Bronchial epithelial cell (primary cell): Measurements from ENCODE around the gene CEP78. TPM values are rescaled to one million over a fixed set of nuclear protein-coding genes. Genes with fewer than 3 reads are reported as not detected.

Experiments
- DNase-seq: peaks from one replicate; pipeline ENCODE4 v3.0.0-alpha.2; 2010; ENCODE audit warnings: low read depth
- FAIRE-seq: peaks from 2 replicates; lab custom pipeline; 2011; peaks lifted over from hg19 to GRCh38; lab: Jason Lieb, UNC
- H3K27me3 ChIP-seq: 2 replicates; pipeline ENCODE4 v1.5.1; 2011; ENCODE audit warnings: low read length; ENCODE audit not compliant: control insufficient read depth, insufficient read depth
- H3K36me3 ChIP-seq: 2 replicates; pipeline ENCODE4 v1.5.1; 2011; ENCODE audit warnings: low read length; ENCODE audit not compliant: control insufficient read depth, insufficient read depth
- H3K4me3 ChIP-seq: 2 replicates; pipeline ENCODE4 v1.5.1; 2011; ENCODE audit warnings: mild to moderate bottlenecking, low read depth, low read length, control low read depth
- total RNA-seq: library from RNA; depleted of rRNA; stranded (reverse); fragments of >200 nt; gene quantifications from 2 replicates; pipeline ENCODE4 v1.2.1, GENCODE V29; 2014
- TF ChIP-seq, protein P1 (sequence below): IDR thresholded peaks from 2 replicates; pipeline ENCODE4 v1.5.1; 2011; ENCODE audit warnings: mild to moderate bottlenecking, moderate library complexity, low read length, control low read depth, inconsistent platforms; ENCODE audit not compliant: insufficient read depth, severe bottlenecking

Gene CEP78
- total RNA-seq, 1 donor from 2014 or later = 7.4 TPM

GRCh38 chr9:78300209-78300608 lies 64.3 kb downstream of the CEP78 start:
- Histone ChIP-seq H3K27me3 (no peaks in the 10 kb centered on the region), H3K4me3 (no peak overlapping the region), H3K36me3 (peaks cover 24% of the 10 kb centered on the region)
- DNase-seq (no peak), FAIRE-seq (no peak)
- TF ChIP-seq, protein P1, sequence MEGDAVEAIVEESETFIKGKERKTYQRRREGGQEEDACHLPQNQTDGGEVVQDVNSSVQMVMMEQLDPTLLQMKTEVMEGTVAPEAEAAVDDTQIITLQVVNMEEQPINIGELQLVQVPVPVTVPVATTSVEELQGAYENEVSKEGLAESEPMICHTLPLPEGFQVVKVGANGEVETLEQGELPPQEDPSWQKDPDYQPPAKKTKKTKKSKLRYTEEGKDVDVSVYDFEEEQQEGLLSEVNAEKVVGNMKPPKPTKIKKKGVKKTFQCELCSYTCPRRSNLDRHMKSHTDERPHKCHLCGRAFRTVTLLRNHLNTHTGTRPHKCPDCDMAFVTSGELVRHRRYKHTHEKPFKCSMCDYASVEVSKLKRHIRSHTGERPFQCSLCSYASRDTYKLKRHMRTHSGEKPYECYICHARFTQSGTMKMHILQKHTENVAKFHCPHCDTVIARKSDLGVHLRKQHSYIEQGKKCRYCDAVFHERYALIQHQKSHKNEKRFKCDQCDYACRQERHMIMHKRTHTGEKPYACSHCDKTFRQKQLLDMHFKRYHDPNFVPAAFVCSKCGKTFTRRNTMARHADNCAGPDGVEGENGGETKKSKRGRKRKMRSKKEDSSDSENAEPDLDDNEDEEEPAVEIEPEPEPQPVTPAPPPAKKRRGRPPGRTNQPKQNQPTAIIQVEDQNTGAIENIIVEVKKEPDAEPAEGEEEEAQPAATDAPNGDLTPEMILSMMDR = no peak

GRCh38 chr9:78301466-78301865 lies 65.6 kb downstream of the CEP78 start:
- Histone ChIP-seq H3K27me3 (no peaks in the 10 kb centered on the region), H3K4me3 (no peak overlapping the region), H3K36me3 (peaks cover 33% of the 10 kb centered on the region)
- no peak for FAIRE-seq
- no peak for DNase-seq
- TF ChIP-seq, protein P1 = no peak

- no peak overlapping the region for H3K4me3 ChIP-seq
- peaks cover 47% of the 10 kb centered on the region for H3K36me3 ChIP-seq
- FAIRE-seq = no peak
- DNase-seq = no peak
- TF ChIP-seq, protein P1 = no peak
- no peaks in the 10 kb centered on the region for H3K27me3 ChIP-seq
Measured at GRCh38 chr9:78303377-78304062, 67.6 kb downstream of the CEP78 start.

DNA sequence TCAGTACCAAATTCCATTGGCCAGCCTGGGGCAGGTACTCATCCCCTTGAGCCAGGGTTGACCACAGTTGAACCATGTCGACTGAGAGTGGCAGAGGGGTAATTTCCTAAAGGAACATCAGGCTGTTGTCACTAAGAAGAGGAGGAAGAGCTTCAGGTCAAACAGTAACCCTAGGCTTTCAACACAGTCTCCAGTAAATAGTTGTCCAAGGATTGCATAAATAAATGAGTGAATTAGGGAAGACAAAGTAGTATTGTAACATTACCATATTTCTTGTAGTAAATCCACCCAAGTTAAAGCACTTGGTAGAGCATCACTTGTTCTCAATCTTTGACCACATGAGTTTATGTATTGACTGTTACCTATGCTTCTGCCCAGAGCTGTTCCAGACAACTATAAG lies 68.5 kb downstream of the CEP78 start:
- Histone ChIP-seq H3K4me3 (no peak overlapping the region), H3K36me3 (peaks cover 52% of the 10 kb centered on the region), H3K27me3 (no peaks in the 10 kb centered on the region)
- DNase-seq (no peak), FAIRE-seq (no peak)
- TF ChIP-seq, protein P1 = no peak

GRCh38 chr9:78306222-78307076 lies 70.6 kb downstream of the CEP78 start:
- DNase-seq = no peak
- Histone ChIP-seq H3K36me3 (peaks cover 53% of the 10 kb centered on the region), H3K4me3 (no peak overlapping the region), H3K27me3 (no peaks in the 10 kb centered on the region)
- TF ChIP-seq, protein P1 = no peak
- FAIRE-seq = no peak
